ENCODE results near the gene DNAJB2. TPM values are rescaled to one million over a fixed set of nuclear protein-coding genes. Genes with fewer than 3 reads are reported as not detected.

Gene DNAJB2
- polyA plus RNA-seq, 1 of the 3 experiments (the other 2 are of a cell fraction): 39.9 TPM

GRCh38 chr2:219290381-219291171 is 11.4 kb downstream of the DNAJB2 start (continued):
- no peak for TF ChIP-seq NRF1 (IDR thresholded peaks at IDR 0.05; ENCODE audit: low read depth, low read length)
- no peak for TF ChIP-seq FOXJ3 (CRISPR knock-in tag; IDR thresholded peaks at IDR 0.05)
- TF ChIP-seq MEF2A (IDR thresholded peaks at IDR 0.05; ENCODE audit: borderline replicate concordance, low read depth): no peak

- no peak for TF ChIP-seq RXRA (IDR thresholded peaks at IDR 0.05; ENCODE audit: borderline replicate concordance, low read depth)
- no peak for TF ChIP-seq MEF2A (IDR thresholded peaks at IDR 0.05; ENCODE audit: borderline replicate concordance, low read depth)
- no peak for TF ChIP-seq EZH2phosphoT487 (IDR thresholded peaks at IDR 0.05; ENCODE audit: borderline replicate concordance, low read depth)
- TF ChIP-seq RFX5 (IDR thresholded peaks at IDR 0.05; ENCODE audit: low read length): no peak
- TF ChIP-seq POLR2AphosphoS5 (IDR thresholded peaks at IDR 0.05; ENCODE audit: low read depth, low read length): no peak
- TF ChIP-seq NRF1 (IDR thresholded peaks at IDR 0.05; ENCODE audit: low read depth, low read length): no peak
- TF ChIP-seq SIN3A (IDR thresholded peaks at IDR 0.05; ENCODE audit: borderline replicate concordance, low read depth, low read length): no peak
- TF ChIP-seq TEAD4 (IDR thresholded peaks at IDR 0.05; ENCODE audit: borderline replicate concordance, insufficient read depth): no peak
- no peak for TF ChIP-seq NFIC (IDR thresholded peaks at IDR 0.05; ENCODE audit: borderline replicate concordance)
- TF ChIP-seq TCF12 (IDR thresholded peaks at IDR 0.05): no peak
- no peak for TF ChIP-seq USF2 (IDR thresholded peaks at IDR 0.05; ENCODE audit: borderline replicate concordance, low read depth, low read length)
- no peak for TF ChIP-seq CHD2 (IDR thresholded peaks at IDR 0.05; ENCODE audit: low read length, partially characterized antibody)
- TF ChIP-seq FOSL2 (IDR thresholded peaks at IDR 0.05; ENCODE audit: borderline replicate concordance, low read depth): no peak
- TF ChIP-seq GATA2 (CRISPR knock-in tag; IDR thresholded peaks at IDR 0.05): no peak
- no peak for TF ChIP-seq FOXJ3 (CRISPR knock-in tag; IDR thresholded peaks at IDR 0.05)
- TF ChIP-seq ZBTB33 (IDR thresholded peaks at IDR 0.05; ENCODE audit: borderline replicate concordance, low read depth): no peak
- no peak for TF ChIP-seq IRF3 (IDR thresholded peaks at IDR 0.05; ENCODE audit: low read depth, low read length)
- no peak for TF ChIP-seq ELF1 (IDR thresholded peaks at IDR 0.05)
- H3K9me3 ChIP-seq: no peaks in the 10 kb centered on the region
- no peak overlapping the region for H3K4me3 ChIP-seq (ENCODE audit: low read depth in 2 of 2, low read length in 1 of 2)
- H2AFZ ChIP-seq (ENCODE audit: low read depth): no peak overlapping the region
- H3K9me2 ChIP-seq: no peaks in the 10 kb centered on the region
- H3K27ac ChIP-seq (ENCODE audit: low read depth in 2 of 2, low read length in 1 of 2): no peak overlapping the region
- no peak overlapping the region for H3K4me2 ChIP-seq
- peaks cover 12% of the 10 kb centered on the region for H3F3A ChIP-seq (replicated peaks; ENCODE audit: insufficient read depth)
- H3K36me3 ChIP-seq (replicated peaks in 1 of 2; ENCODE audit: control insufficient read depth in 1 of 2, insufficient read depth in 2 of 2, low read length in 1 of 2): no peaks in the 10 kb centered on the region
- no peaks in the 10 kb centered on the region for H3K79me2 ChIP-seq (ENCODE audit: insufficient read depth)
- ChIA-PET POLR2A (interaction anchor here (0.6 to 1.1 kb wide), 2 partner anchors 12 to 52 kb away, joined by 3 to 5 read pairs; partner anchors contain the start of gene DNAJB2), CTCF (interaction anchor here (0.7 to 9.0 kb wide), 7 partner anchors 9 to 132 kb away, joined by 3 to 312 read pairs (median 6); partner anchors contain the start of genes CNPPD1, DNAJB2, NHEJ1 and SLC23A3)
- WGBS (ENCODE audit: low lambda C conversion rate): 82% methylated on average over 7 of the region's 7 CpGs
- no peaks in the 10 kb centered on the region for H3K27me3 ChIP-seq (ENCODE audit: insufficient read depth)
- H4K20me1 ChIP-seq (ENCODE audit: insufficient read depth): no peaks in the 10 kb centered on the region
- no peak overlapping the region for H3K9ac ChIP-seq
- DNase-seq: no peak
- H3K4me1 ChIP-seq (ENCODE audit: control insufficient read depth in 1 of 2, insufficient read depth in 2 of 2, low read depth in 1 of 2, low read length in 1 of 2): peaks cover 8% of the 10 kb centered on the region in 2 experiments; a peak in 1 of 4 replicates
Measured at GRCh38 chr2:219291394-219291793, 12.2 kb downstream of the DNAJB2 start.
